Nucleus accumbens (tissue), 56 donors: ENCODE results near the gene LSG1.

ENCODE experiments used
- DNase-seq, 56 donors: peaks; one replicate each; lab custom pipeline; 2025; lab: John Stamatoyannopoulos, UW

LSG1 gene

GRCh38 chr3:194687638-194688199 lies 15.7 kb upstream of the LSG1 start:
- peak in 31 of 56 donors; percentile 4 to 58 (median 29) for DNase-seq

GRCh38 chr3:194686816-194687637 lies 15.0 kb upstream of the LSG1 start:
- DNase-seq, result peak in 15 of 56 donors; percentile 4 to 48 (median 29)

- peak in 8 of 56 donors; percentile 4 to 28 (median 16) for DNase-seq
Observed at GRCh38 chr3:194686414-194686815, 14.4 kb upstream of the LSG1 start.

- peak in 51 of 56 donors; percentile 28 to 87 (median 69) for DNase-seq
Observed at GRCh38 chr3:194685718-194686413, 13.9 kb upstream of the LSG1 start, which contains the start of gene FAM43A. FAM43A (plus strand) TSS chr3:194685883; CDS start chr3:194686827, 944 bp downstream.

- no peak for DNase-seq
Observed at GRCh38 chr3:194685065-194685717, 13.2 kb upstream of the LSG1 start.

- DNase-seq, result no peak
Observed at GRCh38 chr3:194683380-194683779, 11.4 kb upstream of the LSG1 start.

- DNase-seq, result peak in 46 of 56 donors; percentile 22 to 86 (median 57)
Observed at GRCh38 chr3:194682694-194683310, 10.8 kb upstream of the LSG1 start.

GRCh38 chr3:194682189-194682693 lies 10.2 kb upstream of the LSG1 start:
- no peak for DNase-seq

GRCh38 chr3:194680888-194681615 lies 9.1 kb upstream of the LSG1 start:
- DNase-seq, result no peak

GRCh38 chr3:194676471-194676870 lies 4.5 kb upstream of the LSG1 start:
- DNase-seq, result no peak

- no peak for DNase-seq
Observed at GRCh38 chr3:194675680-194676079, 3.7 kb upstream of the LSG1 start.

- peak in 24 of 56 donors; percentile 4 to 62 (median 34) for DNase-seq
Observed at GRCh38 chr3:194675081-194675640, 3.2 kb upstream of the LSG1 start.

- DNase-seq, result no peak
Observed at GRCh38 chr3:194673761-194674160, 1.8 kb upstream of the LSG1 start.

GRCh38 chr3:194672876-194673275 lies 885 bp upstream of the LSG1 start:
- DNase-seq, result no peak

- no peak for DNase-seq
Observed at GRCh38 chr3:194671511-194671899, 486 bp downstream of the LSG1 start.

- DNase-seq, result no peak
Observed at GRCh38 chr3:194667363-194667762, 4.6 kb downstream of the LSG1 start.

- DNase-seq, result no peak
Observed at GRCh38 chr3:194664857-194665256, 7.1 kb downstream of the LSG1 start.

GRCh38 chr3:194661946-194662345 lies 10.0 kb downstream of the LSG1 start:
- DNase-seq, result no peak

- DNase-seq, result no peak
Observed at GRCh38 chr3:194661374-194661773, 10.6 kb downstream of the LSG1 start.
